ENCODE results near the gene RSRC1. TPM values are rescaled to one million over a fixed set of nuclear protein-coding genes. Genes with fewer than 3 reads are reported as not detected.

RSRC1 gene
- polyA plus RNA-seq, 1 donor, result 21.0 TPM

DNA sequence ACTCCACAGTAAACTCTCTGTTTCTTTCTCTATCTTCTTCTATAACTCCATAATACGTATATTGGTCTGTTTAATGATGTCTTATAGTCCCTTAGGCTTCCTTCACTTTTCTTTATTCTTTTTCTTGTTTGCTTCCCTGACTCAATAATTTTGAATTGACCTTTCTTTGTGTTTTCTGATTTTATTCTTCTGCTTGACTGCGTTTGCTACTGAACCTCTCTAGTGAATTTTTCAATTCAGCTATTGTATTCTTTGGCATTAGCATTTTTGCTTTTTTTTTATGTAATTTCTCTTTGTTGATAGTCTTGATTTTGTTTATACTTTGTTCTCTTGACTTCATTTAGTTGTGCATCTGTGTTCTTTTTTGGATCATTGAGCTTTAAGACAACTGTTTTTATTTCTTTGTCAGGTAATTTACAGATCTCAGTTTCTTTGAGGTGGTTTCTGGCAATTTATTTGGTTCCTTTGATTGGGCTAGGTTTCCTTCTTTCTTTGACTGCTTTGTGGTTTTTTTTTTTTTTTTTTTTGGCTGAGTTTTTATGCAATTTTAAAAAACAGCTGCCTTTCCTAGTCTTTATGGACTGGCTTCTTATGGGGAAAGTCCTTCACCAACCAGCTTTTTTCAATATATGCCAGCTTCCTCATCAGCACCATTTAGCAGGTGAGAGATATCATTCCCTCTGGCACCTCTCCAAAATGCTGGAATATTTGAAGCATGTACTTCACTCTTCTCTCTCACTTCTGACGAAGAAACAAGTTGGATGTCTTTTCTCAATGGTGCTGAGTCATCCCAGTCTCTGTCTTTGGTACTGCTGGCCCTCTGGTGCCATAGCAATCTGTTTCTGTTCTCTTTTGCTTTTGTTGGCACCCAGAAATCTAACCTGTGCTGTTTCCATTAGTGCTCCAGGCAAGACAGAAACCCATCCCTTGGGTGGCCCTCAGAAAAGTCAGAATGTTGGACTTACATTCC lies 17.6 kb downstream of the RSRC1 start:
- no peak for DNase-seq (ENCODE audit: low read depth)

GRCh38 chr3:158128755-158129154 lies 18.9 kb downstream of the RSRC1 start:
- no peak for DNase-seq (ENCODE audit: low read depth)

DNA sequence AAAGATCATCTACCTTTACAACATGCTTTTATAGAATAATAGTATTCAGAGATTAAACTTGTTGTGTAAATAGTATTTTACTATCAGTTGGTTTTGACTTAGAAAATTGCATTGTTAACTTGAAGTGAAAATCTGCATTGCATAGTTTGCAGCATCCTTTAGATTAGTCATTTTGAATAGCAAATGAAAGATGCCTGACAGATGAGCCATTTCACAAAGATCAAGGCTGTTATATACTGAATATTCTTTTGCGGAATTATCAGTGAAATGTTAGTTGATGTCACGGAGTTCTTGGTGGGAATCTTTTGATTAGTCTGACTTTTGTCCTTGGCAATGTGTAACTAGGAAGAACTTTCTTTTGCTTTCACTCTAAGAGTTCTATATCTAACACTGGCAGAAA lies 24.5 kb downstream of the RSRC1 start:
- no peak for DNase-seq (ENCODE audit: low read depth)

DNA sequence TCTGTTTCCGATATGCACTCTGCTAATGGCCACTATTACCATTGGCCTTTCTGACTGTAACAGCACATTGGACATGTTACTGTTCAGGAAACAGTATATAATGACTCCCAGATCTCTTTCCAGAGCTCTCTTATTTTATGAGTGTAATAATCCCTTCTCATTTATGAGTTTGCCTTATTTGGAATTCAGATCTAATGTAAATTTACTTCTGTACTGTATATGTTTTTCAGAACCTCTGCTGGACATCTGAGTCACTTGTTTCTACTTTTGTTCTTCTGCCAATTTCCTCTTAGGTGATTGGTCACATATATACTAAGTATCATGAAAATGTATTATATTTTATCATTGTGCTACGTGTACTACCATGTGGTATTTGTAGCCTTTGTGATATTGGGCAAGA lies 30.5 kb downstream of the RSRC1 start:
- no peak for DNase-seq (ENCODE audit: low read depth)

GRCh38 chr3:158148218-158148617 lies 38.3 kb downstream of the RSRC1 start:
- no peak for DNase-seq (ENCODE audit: low read depth)

GRCh38 chr3:158152186-158152585 lies 42.3 kb downstream of the RSRC1 start:
- no peak for DNase-seq (ENCODE audit: low read depth)

GRCh38 chr3:158158969-158159368 lies 49.1 kb downstream of the RSRC1 start:
- no peak for DNase-seq (ENCODE audit: low read depth)

- DNase-seq (ENCODE audit: low read depth), result no peak
These were observed 49.8 kb downstream of the RSRC1 start for GRCh38 chr3:158159714-158160113.

- no peak for DNase-seq (ENCODE audit: low read depth)
These were observed 51.1 kb downstream of the RSRC1 start for GRCh38 chr3:158160958-158161357.

- no peak for DNase-seq (ENCODE audit: low read depth)
These were observed 55.3 kb downstream of the RSRC1 start for GRCh38 chr3:158165141-158165655.

DNA sequence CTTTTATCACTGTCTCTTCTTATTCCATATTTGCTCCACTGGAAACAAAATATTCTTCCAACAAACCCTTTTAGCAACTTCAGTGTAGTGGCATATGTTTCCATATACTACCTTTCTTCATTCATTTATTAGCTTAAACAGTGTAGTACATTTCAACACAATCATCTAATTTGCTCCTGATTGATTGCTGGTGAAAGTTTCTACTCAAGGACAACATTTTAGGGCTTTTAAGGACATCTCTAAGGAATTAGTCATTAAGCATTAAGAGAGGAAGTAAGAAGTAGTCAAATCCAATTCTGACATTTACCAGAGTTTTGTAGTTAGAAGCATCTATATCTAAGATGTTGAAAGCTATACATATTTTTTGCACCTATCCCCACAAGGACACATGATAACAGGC lies 55.8 kb downstream of the RSRC1 start:
- DNase-seq (ENCODE audit: low read depth), result no peak

- no peak for DNase-seq (ENCODE audit: low read depth)
These were observed 56.3 kb downstream of the RSRC1 start for GRCh38 chr3:158166223-158166622.

DNA sequence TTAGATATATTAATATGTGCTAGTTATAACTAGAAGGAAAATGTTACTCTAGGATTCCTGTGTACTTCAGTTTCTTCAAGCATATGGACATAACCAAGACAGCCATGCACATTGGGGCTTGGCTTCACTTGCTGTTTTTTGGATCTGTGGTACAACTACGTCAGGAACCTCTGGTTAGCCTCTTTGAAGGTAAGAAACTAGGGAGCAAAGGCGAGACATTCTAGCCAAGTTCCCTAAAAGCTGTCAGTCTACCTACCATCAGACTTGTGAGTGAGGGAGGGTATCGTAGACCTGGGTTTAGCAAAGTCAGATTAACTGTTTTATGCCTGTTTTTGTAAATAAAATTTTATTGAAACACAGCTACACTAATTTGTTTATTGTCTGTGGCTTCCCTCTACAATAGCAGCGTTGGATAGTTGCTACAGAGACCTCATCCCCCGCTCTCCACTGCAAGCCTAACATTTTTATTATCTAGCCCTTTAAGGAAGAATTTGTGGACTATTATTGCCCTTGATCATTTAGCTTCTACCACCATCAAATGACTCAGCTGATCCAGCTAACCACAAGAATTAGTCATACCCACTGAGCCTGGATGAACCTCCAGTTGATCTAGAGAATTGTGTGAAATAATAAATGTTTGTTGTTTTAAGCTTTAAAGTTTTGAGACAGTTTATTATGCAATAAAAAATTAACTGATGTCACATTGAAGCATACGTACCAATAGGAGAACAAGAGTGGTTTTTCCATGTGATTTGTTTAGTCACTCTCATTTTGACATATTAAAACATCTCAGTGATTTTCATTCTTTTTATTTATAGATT lies 58.1 kb downstream of the RSRC1 start:
- no peak for DNase-seq (ENCODE audit: low read depth)

GRCh38 chr3:158169091-158169491 lies 59.2 kb downstream of the RSRC1 start:
- DNase-seq (ENCODE audit: low read depth), result no peak

GRCh38 chr3:158181096-158181495 lies 71.2 kb downstream of the RSRC1 start:
- DNase-seq (ENCODE audit: low read depth), result no peak

DNA sequence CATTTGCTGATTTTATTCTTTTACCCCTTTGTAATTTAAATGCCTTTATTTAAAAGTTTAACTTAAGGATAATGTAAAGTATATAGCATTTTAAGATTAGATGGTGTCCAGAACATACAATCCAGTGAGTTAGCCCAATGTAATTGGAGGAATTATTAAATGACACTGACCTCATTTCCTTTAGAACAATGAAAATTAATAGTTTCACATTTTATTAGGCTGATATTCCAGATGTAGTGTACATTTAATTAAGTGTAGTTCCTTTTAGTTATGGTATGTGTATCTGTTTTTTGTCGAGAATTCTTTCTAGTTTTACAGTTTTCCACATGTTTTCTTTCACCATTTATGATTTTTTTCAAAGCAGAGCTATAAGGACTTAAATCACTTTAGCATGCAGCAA lies 75.8 kb downstream of the RSRC1 start:
- DNase-seq (ENCODE audit: low read depth), result no peak

DNA sequence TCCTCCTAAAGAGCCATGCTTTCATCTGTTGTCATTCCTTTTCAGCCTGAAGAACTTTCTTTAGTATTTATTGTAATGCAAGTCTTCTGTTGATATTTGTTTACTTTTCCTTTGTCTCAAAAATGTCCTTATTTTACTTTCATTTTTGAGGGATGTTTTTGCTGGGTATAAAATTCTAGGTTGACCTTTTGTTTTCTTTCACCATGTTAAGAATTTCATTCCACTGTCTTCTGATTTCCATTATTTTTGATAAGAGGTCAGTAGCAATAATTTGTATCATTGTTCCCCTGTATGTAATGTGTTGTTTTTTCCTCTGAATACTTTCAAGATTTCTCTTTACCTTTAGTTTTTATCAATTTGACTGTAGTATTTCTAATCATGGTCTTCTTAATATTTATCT lies 91.1 kb downstream of the RSRC1 start:
- no peak for DNase-seq (ENCODE audit: low read depth)

DNA sequence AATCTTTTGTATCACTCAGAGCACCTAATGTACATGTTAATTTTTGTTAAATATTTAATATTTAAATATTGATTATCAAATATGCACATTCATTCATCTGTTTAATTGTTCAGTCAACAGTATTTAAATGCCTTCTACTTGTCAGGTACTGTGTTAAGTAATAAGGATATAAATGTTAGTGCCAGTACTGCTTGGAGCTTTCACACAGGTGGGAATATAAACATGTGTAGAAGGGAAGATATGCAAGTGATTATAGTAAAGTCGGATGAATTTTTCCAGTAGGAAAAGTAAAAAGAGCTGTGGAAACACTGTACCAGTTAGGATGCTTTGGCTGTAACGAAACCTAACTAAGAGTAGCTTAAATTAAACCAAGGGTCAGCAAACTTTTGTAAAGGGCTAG lies 95.4 kb downstream of the RSRC1 start:
- DNase-seq (ENCODE audit: low read depth), result no peak

DNA sequence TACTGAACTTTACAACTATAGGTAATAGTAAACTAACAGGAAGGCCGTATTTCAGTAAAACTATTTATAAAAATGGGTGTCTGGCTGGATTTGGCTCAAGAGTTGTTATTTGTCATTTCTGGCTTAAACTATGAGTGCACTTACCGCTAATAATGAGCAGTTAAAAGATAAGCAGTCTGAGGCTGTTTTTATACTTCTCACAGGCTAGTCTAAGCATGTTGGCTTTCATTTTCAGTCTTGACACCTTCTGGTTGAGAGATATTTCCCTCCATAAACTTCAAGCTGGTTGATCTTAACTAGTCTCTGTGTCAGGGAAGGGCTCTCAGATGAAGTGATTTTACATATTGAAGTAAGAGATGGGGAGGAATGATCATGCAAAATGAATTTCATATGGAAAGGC lies 96.1 kb downstream of the RSRC1 start:
- DNase-seq (ENCODE audit: low read depth), result no peak

DNA sequence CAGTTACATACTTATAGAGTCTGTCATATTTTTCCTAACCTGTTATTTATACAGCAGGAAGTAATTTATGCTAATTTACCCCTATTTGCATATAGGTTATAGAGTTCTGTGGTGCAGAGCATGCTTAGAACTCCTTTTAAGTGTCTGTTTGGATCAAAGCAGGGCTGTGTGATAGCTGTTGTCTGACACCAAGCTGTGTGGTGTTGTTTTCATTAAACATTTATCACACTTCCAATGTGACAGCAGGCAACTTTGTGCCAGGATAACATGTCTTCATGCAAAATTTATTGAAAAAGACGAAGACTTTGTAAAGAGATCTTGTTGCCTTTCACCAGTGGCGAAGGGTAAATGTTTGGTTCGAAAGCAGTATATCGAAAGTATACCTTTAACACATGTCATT lies 100.2 kb downstream of the RSRC1 start:
- DNase-seq (ENCODE audit: low read depth), result no peak

GRCh38 chr3:158213461-158213860 lies 103.6 kb downstream of the RSRC1 start:
- DNase-seq (ENCODE audit: low read depth), result no peak

DNA sequence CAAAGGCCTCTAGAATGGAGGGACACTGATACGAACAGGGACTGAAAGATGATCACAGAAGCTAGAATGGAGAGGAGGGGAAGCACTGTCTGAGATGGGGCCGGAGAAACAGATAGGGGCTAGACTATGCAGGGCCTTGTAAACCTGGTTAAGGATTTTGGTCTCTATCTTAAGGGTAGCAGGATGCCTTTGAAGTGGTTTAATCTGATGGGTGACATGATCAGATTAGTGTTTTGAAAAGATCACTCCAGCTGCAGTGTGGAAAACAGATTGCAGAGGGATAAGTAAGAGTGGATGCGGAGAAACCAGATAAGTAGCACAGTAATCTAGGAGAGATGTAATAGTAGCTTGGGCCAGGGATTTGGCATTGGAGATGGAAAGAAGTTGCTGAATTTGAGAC lies 108.1 kb downstream of the RSRC1 start:
- DNase-seq (ENCODE audit: low read depth), result no peak

DNA sequence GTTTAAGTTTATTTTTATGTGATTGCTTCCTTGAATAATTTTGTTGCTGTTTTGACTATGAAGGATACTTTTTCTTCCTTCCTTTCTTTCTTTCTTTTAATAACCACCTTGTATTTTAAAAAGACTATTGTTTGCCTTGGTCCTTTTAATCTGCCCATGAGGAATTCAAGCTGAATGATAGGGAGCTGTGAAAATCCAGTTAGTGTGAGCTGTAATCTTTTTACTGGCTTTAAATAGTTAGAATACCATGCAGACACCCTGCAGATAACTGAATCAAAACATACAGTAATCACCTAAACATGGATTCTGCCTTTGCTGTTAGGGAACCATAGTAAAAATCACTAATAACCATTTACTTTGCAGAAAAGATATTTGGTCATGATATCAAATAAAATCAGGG lies 110.7 kb downstream of the RSRC1 start:
- no peak for DNase-seq (ENCODE audit: low read depth)
